ENCODE measurements around the gene CT47C1.

- TF ChIP-seq CTCF (IDR thresholded peaks at IDR 0.05 in 2 of 3, conservative IDR thresholded peaks at IDR 0.05 in 1 of 3; ENCODE audit: control insufficient read depth in 2 of 3, extremely low read depth in 1 of 3, insufficient read depth in 1 of 3, low read depth in 3 of 3, low read length in 3 of 3) (no peak), POLR2A (IDR thresholded peaks at IDR 0.05; ENCODE audit: low read depth, low read length) (no peak), SUZ12 (IDR thresholded peaks at IDR 0.05; ENCODE audit: unreplicated experiment) (no peak), EZH2 (IDR thresholded peaks at IDR 0.05; ENCODE audit: borderline replicate concordance, control insufficient read depth, low read depth, low read length) (no peak), TARDBP (IDR thresholded peaks at IDR 0.05; ENCODE audit: borderline replicate concordance) (no peak), SP1 (IDR thresholded peaks at IDR 0.05; ENCODE audit: low read depth, low read length) (no peak), SMC3 (IDR thresholded peaks at IDR 0.05; ENCODE audit: borderline replicate concordance, low read length) (no peak), ZBED1 (IDR thresholded peaks at IDR 0.05; ENCODE audit: borderline replicate concordance) (no peak), POLR2AphosphoS5 (IDR thresholded peaks at IDR 0.05; ENCODE audit: low read length) (no peak)
Measured at GRCh38 chrX:119072744-119073143, at the start of gene CT47C1.
